OCI-LY7 (cell line): ENCODE data around the gene FLRT2. TPM values are rescaled to one million over a fixed set of nuclear protein-coding genes. Genes with fewer than 3 reads are reported as not detected.

Experiments used
- BruUV-seq: library from RNA; stranded (reverse); fragments of 400-500 nt; replicated peaks from 2 replicates; lab custom pipeline; 2021; lab: Mats Ljungman, UMichigan
- CTCF ChIA-PET: fragments of 300-600 bp; sonication (Branson Sonifier 250); formaldehyde crosslinking; loops from one replicate; lab custom pipeline; 2022; ENCODE audit warnings: antibody characterized with exemption; ENCODE audit not compliant: unreplicated experiment; lab: Charles Lee
- POLR2A ChIA-PET: fragments of 300-600 bp; sonication (Branson Sonifier 250); formaldehyde crosslinking; loops from one replicate; lab custom pipeline; 2022; ENCODE audit warnings: antibody characterized with exemption; lab: Charles Lee
- DNase-seq: peaks from one replicate; pipeline ENCODE4 v3.0.0-alpha.2; 2015; ENCODE audit warnings: low spot score
- H2AFZ ChIP-seq: fragments of 200-600 bp; sonication (generic), shearing (Covaris generic); 2 replicates; pipeline ENCODE4 v1.6.1; 2014; ENCODE audit warnings: mild to moderate bottlenecking, antibody characterized with exemption, low read length, moderate library complexity
- H3K27ac ChIP-seq: fragments of 200-600 bp; sonication (generic); 2 replicates; pipeline ENCODE4 v1.5.1; 2014; ENCODE audit warnings: mixed run types, low read depth, mild to moderate bottlenecking, moderate library complexity, low read length, inconsistent platforms; ENCODE audit not compliant: poor library complexity, severe bottlenecking
- H3K36me3 ChIP-seq: fragments of 200-600 bp; sonication (generic); 2 replicates; pipeline ENCODE4 v1.6.1; 2014; ENCODE audit warnings: mild to moderate bottlenecking, antibody characterized with exemption, low read length, moderate library complexity, mixed read lengths; ENCODE audit not compliant: insufficient read depth
- H3K4me1 ChIP-seq: fragments of 200-600 bp; sonication (generic); 2 replicates; pipeline ENCODE4 v1.5.1; 2014; ENCODE audit warnings: mild to moderate bottlenecking, low read length; ENCODE audit not compliant: insufficient read depth, poor library complexity, severe bottlenecking
- H3K4me2 ChIP-seq: fragments of 200-600 bp; sonication (generic); 2 replicates; pipeline ENCODE4 v1.6.1; 2014; ENCODE audit warnings: mild to moderate bottlenecking, low read length
- H3K4me3 ChIP-seq: fragments of 200-600 bp; sonication (generic); 2 replicates; pipeline ENCODE4 v1.5.1; 2014; ENCODE audit warnings: mild to moderate bottlenecking, low read depth, low read length; ENCODE audit not compliant: poor library complexity, severe bottlenecking
- H3K79me2 ChIP-seq: fragments of 200-600 bp; sonication (generic); 2 replicates; pipeline ENCODE4 v1.6.1; 2016; ENCODE audit warnings: low read depth, mild to moderate bottlenecking, low read length, moderate library complexity, mixed read lengths; ENCODE audit not compliant: insufficient read depth
- H3K9me2 ChIP-seq: fragments of 200-600 bp; sonication (generic); 2 replicates; pipeline ENCODE4 v1.6.1; 2016; ENCODE audit warnings: mild to moderate bottlenecking, low read length, mixed read lengths; ENCODE audit not compliant: insufficient read depth
- H3K9me3 ChIP-seq: fragments of 200-600 bp; sonication (generic); 2 replicates; pipeline ENCODE4 v1.6.1; 2014; ENCODE audit warnings: mild to moderate bottlenecking, mixed run types, low read length, mixed read lengths
- H4K20me1 ChIP-seq: fragments of 200-600 bp; sonication (generic); 2 replicates; pipeline ENCODE4 v1.6.1; 2014; ENCODE audit warnings: mild to moderate bottlenecking, antibody characterized with exemption, low read length, moderate library complexity, mixed read lengths; ENCODE audit not compliant: insufficient read depth
- CTCF ChIP-seq: fragments of 200-600 bp; sonication (generic); conservative IDR thresholded peaks from 2 replicates; pipeline ENCODE4 v1.5.1; 2014; ENCODE audit warnings: mild to moderate bottlenecking, antibody characterized with exemption, low read length, moderate library complexity, mixed read lengths
- EZH2phosphoT487 ChIP-seq: fragments of 200-600 bp; sonication (generic); IDR thresholded peaks from 2 replicates; pipeline ENCODE4 v1.6.1; 2018; ENCODE audit warnings: low read depth, borderline replicate concordance, mild to moderate bottlenecking, mixed run types, antibody characterized with exemption, low read length, moderate library complexity, mixed read lengths
- intact Hi-C: fragments of 100-400 bp; cut with micrococcal nuclease; formaldehyde crosslinking; loops from one replicate; pipeline ENCODE4 v1.10.0; 2022; ENCODE audit not compliant: unreplicated experiment
- total RNA-seq, 2 experiments: library from RNA; depleted of rRNA in 1 of 2; stranded (reverse); fragments of >200 nt in 1 of 2; shearing (Covaris generic) in 1 of 2; gene quantifications; 2 replicates each; pipeline ENCODE4 v1.2.3, GENCODE V29; 2014 to 2022

FLRT2 gene
- total RNA-seq, 2 experiments from 2014 or later, result not detected

- Histone ChIP-seq H3K4me3 (no peak overlapping the region), H2AFZ (no peak overlapping the region), H4K20me1 (no peaks in the 10 kb centered on the region), H3K36me3 (no peaks in the 10 kb centered on the region), H3K9me2 (no peaks in the 10 kb centered on the region), H3K4me2 (no peak overlapping the region), H3K4me1 (no peaks in the 10 kb centered on the region), H3K79me2 (no peaks in the 10 kb centered on the region), H3K27ac (no peak overlapping the region), H3K9me3 (no peaks in the 10 kb centered on the region)
- CTCF ChIA-PET, result no interaction called here
- BruUV-seq, result no TSS peak
- POLR2A ChIA-PET, result interaction anchor here (0.6 kb wide), 1 partner anchor 9 kb away, joined by 7 read pairs; no protein-coding TSS in a partner anchor
- no peak for DNase-seq
- TF ChIP-seq CTCF (no peak), EZH2phosphoT487 (no peak)
- intact Hi-C loops, result no loop called here
Observed at GRCh38 chr14:85620947-85621346, 91.0 kb downstream of the FLRT2 start.

- Histone ChIP-seq H3K9me2 (no peaks in the 10 kb centered on the region), H3K9me3 (no peaks in the 10 kb centered on the region), H3K36me3 (no peaks in the 10 kb centered on the region), H3K79me2 (no peaks in the 10 kb centered on the region), H3K27ac (no peak overlapping the region), H2AFZ (no peak overlapping the region), H3K4me1 (no peaks in the 10 kb centered on the region), H3K4me2 (no peak overlapping the region), H4K20me1 (no peaks in the 10 kb centered on the region), H3K4me3 (no peak overlapping the region)
- ChIA-PET CTCF (no interaction called here), POLR2A (interaction anchor here (0.8 kb wide), 1 partner anchor 10 kb away, joined by 3 read pairs; no protein-coding TSS in a partner anchor)
- TF ChIP-seq CTCF, result no peak
- no peak for DNase-seq
- intact Hi-C loops, result no loop called here
- no TSS peak for BruUV-seq
Observed at GRCh38 chr14:85622106-85622505, 92.2 kb downstream of the FLRT2 start.

- DNase-seq, result no peak
- no peak for TF ChIP-seq EZH2phosphoT487
- no peak for TF ChIP-seq CTCF
- Histone ChIP-seq H3K36me3 (no peaks in the 10 kb centered on the region), H3K79me2 (no peaks in the 10 kb centered on the region), H3K4me2 (no peak overlapping the region), H3K9me2 (no peaks in the 10 kb centered on the region), H3K4me1 (no peaks in the 10 kb centered on the region), H4K20me1 (no peaks in the 10 kb centered on the region), H3K4me3 (no peak overlapping the region), H3K27ac (no peak overlapping the region), H3K9me3 (no peaks in the 10 kb centered on the region), H2AFZ (no peak overlapping the region)
- ChIA-PET CTCF (no interaction called here), POLR2A (no interaction called here)
- BruUV-seq, result no TSS peak
- intact Hi-C loops, result no loop called here
Observed at GRCh38 chr14:85622986-85623685, 93.2 kb downstream of the FLRT2 start.
